GM21576 (cell line): ENCODE results near the gene AP1S2.
"Not testable (repeated sequence)": the region's sequence is repeated elsewhere in the genome, so short reads cannot be mapped to it uniquely, and the experiment has no call there.

Experiments used
- ATAC-seq: cut with Tn5 transposase; IDR thresholded peaks from one replicate; pipeline ENCODE4 v1.9.1; 2021; ENCODE audit warnings: mild to moderate bottlenecking, moderate library complexity; ENCODE audit not compliant: unreplicated experiment

AP1S2 gene

GRCh38 chrX:15855568-15856221 lies 1.1 kb upstream of the AP1S2 start:
- no peak for ATAC-seq

GRCh38 chrX:15854080-15854655 lies 445 bp downstream of the AP1S2 start:
- ATAC-seq, result peak; percentile 32

GRCh38 chrX:15853586-15854079 lies 980 bp downstream of the AP1S2 start:
- ATAC-seq, result no peak

DNA sequence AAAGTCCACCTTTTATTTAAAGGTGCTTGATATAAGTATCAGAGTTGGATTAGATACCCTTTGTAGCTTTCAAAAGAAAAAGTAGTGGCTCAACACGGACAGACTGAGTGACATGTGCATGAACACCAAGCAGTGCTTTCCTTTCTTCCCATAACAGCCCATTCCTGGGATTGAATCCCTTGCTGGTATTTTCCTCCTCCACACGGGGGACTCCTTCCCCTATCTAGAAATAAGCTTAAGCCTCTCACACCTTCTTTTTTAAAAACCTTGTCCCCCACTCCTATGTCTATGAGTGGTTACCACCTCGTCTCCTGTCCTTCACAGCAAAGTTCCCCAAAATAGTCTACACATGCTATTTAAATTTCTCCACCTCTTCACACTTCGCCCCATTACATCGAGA lies 5.1 kb downstream of the AP1S2 start:
- no peak for ATAC-seq

- ATAC-seq, result no peak
Measured at GRCh38 chrX:15848576-15848975, 6.0 kb downstream of the AP1S2 start.

- ATAC-seq, result no peak
Measured at GRCh38 chrX:15843960-15844359, 10.7 kb downstream of the AP1S2 start.

GRCh38 chrX:15841853-15842516 lies 12.6 kb downstream of the AP1S2 start:
- ATAC-seq, result no peak

GRCh38 chrX:15838017-15838416 lies 16.6 kb downstream of the AP1S2 start:
- no peak for ATAC-seq

DNA sequence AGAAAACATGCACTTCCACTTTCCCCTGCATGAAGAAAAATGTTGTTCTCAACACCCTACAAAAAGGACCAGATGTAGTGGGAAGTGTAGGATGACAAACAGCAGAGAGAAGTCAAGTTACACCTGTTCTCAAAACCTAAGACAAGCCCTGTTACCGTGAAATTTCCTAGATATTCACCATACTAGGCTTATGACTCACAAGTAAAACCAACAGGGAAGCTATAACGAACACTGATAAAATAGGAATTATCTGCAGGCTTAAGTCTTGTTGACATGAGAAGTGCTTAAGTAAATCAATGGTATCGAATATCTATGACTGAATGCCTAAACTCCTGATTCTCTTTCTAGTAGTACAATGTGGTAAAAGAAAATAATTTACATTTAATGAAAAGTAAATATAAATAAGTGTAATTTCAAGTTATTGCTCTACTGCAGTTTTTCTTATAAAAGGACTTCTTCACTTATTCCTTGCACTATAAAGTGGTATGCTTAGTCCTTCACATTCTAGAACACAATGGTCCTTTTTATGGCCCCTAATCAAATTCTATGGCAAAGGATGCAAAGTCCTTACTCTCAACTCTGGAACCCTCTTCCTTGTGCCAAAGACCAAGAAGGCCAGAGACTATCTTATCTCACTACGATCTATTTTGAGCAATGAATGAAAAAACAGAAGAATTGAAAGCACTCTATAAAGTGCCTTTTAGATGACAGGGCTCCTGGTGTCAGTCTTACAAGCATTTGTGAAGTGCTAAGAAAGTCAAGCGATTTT lies 19.6 kb downstream of the AP1S2 start:
- ATAC-seq, result no peak

GRCh38 chrX:15834053-15834452 lies 20.6 kb downstream of the AP1S2 start:
- no peak for ATAC-seq

DNA sequence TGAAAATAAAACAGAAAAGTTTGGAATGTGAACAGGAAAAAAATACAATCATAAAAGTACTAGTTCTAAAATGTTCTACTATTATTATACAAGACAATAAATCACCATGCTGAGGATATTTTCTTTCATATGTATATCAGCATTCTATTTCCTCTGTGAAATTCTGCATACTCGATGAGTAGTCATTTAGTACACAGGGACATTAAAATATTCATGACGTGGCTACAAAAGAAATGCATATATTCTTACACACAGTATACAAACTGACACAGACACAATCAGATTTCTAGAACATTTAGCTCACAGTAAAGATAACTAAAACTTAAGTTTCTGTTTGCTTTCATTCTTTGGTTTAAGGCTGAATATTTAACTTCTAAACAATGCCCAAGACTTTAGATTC lies 23.3 kb downstream of the AP1S2 start:
- ATAC-seq, result not testable (repeated sequence)

GRCh38 chrX:15829217-15829616 lies 25.4 kb downstream of the AP1S2 start:
- no peak for ATAC-seq

DNA sequence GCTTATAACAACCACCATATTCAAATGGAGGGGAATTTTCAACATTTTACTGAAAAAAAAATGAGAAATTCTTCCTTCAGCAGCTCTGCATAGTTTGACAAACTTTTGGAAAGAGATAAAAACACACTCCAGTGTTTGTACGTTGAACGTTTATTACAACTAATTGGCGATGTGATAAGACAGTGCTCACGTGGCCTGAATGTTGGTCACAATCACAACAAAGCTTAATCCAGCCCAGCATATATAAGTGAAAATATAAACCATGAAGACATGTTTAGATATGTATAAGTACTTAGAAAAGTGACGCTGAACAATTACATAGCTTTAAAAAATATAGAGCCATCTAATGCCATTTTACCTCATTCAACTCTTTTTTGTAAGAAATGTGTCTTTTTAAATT lies 28.7 kb downstream of the AP1S2 start:
- no peak for ATAC-seq

DNA sequence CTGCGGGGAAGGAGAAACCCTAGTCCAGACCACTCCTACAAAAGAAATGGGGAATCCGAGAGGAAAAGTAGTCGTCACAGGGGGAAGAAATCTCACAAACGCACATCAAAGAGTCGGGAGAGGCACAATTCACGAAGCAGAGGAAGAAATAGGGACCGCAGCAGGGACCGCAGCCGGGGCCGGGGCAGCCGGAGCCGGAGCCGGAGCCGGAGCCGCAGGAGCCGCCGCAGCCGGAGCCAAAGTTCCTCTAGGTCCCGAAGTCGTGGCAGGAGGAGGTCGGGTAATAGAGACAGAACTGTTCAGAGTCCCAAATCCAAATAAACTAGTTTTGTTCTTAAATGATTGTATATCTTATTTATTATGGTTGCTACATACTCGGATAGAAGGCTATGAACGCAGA lies 31.7 kb downstream of the AP1S2 start:
- no peak for ATAC-seq

- ATAC-seq, result no peak
Measured at GRCh38 chrX:15820106-15821073, 34.2 kb downstream of the AP1S2 start.

DNA sequence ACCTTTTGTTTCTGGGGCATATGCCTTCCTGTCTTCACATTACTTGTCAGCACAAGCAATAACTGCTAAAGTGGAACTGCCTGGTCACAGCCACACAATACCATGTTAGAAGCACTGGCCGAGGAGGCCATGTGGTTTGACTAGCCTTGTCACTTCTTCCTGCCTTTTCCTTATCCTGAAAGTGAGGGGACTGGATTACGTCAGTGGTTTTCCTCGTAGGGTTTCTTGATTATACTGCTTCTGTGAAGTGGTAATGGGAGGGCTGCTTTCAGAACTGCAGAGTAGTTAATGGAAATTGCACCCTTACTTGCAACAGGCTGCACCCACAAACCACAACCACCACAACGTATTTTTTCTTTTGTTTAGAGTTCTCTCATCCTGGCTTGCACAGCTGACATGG lies 37.7 kb downstream of the AP1S2 start:
- no peak for ATAC-seq

- no peak for ATAC-seq
Measured at GRCh38 chrX:15816438-15816809, 38.2 kb downstream of the AP1S2 start.

GRCh38 chrX:15815779-15816437 lies 38.7 kb downstream of the AP1S2 start:
- peak; percentile 76 for ATAC-seq

DNA sequence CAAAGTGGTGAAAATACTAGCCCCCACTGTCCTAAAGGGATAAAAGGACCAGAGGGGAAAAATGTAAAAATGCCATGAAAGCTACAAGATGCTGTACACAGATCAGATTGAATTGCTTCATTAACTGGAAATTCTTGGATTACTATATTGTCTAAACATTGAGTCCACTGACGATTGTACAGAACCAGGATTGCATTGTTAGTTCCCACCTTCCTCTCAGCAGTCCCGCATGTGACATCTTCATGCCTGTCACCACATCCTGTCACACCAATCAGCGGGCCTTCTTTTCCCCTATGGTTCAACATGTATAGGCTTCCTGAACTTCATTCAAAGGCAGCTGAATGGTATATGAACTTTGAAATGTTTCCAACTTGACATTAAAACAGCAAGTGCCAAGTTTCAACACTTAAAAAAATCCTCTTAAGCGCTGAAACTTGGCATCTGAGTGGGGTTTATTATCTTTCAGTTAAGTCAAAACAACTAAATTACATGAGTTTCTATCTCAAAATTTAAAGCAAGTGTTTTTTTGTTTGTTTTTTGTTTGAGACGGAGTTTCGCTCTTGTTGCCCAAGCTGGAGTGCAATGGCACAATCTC lies 39.7 kb downstream of the AP1S2 start:
- ATAC-seq, result no peak
